NB4 (cell line): Measurements from ENCODE around the gene ZNF641.

Experiments
- MYC ChIP-seq: IDR thresholded peaks from 2 replicates; pipeline ENCODE4 v1.6.1; 2011; ENCODE audit warnings: low read depth, low read length
- POLR2A ChIP-seq: IDR thresholded peaks from 2 replicates; pipeline ENCODE4 v1.6.1; 2011; ENCODE audit warnings: mild to moderate bottlenecking; ENCODE audit not compliant: insufficient read length; ENCODE audit errors: extremely low read depth
- TF ChIP-seq, protein P1 (sequence below): IDR thresholded peaks from one replicate; pipeline ENCODE4 v1.5.1; 2012; ENCODE audit warnings: low read depth, low read length
- TF ChIP-seq, protein P2 (sequence below): IDR thresholded peaks from 2 replicates; pipeline ENCODE4 v1.6.1; 2011; ENCODE audit warnings: low read depth, low read length

DNA sequence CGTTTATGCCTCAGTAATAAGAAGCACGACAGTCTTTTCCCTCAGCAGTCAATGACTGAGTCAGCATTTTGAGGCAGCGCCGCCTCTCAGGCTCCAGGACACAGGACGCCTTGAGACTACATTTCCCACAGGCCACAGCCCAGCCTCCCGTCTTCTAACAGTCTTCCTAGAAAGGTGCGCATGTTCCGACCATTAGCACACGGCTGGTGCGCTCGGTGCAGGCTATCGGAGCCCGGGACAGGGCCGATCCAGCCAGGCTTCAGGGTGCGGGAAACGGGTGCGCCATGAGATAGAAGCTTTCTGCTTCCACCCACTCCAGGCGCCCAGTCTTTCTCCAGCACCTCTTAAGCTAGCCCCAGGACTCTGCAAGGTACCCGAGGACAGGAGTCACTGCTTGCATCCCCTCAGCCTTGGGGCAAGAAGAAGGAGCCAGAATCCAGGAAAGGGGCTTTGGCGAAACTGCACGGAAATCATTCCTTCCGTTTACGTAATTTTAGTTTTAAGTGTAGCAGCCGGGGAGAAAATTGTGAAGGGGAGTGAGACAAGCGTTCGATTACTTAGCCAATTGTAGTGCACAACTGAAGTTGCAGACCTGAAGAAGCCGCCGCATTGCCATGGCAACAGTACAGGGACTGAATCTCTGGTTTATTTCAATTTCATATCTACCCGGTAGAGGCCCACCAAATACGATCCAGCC, 54.0 kb downstream of the ZNF641 start:
- TF ChIP-seq POLR2A (no peak), MYC (no peak)
- TF ChIP-seq, protein P1, sequence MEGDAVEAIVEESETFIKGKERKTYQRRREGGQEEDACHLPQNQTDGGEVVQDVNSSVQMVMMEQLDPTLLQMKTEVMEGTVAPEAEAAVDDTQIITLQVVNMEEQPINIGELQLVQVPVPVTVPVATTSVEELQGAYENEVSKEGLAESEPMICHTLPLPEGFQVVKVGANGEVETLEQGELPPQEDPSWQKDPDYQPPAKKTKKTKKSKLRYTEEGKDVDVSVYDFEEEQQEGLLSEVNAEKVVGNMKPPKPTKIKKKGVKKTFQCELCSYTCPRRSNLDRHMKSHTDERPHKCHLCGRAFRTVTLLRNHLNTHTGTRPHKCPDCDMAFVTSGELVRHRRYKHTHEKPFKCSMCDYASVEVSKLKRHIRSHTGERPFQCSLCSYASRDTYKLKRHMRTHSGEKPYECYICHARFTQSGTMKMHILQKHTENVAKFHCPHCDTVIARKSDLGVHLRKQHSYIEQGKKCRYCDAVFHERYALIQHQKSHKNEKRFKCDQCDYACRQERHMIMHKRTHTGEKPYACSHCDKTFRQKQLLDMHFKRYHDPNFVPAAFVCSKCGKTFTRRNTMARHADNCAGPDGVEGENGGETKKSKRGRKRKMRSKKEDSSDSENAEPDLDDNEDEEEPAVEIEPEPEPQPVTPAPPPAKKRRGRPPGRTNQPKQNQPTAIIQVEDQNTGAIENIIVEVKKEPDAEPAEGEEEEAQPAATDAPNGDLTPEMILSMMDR: no peak
- TF ChIP-seq, protein P2, sequence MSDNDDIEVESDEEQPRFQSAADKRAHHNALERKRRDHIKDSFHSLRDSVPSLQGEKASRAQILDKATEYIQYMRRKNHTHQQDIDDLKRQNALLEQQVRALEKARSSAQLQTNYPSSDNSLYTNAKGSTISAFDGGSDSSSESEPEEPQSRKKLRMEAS: no peak
